Thyroid gland (tissue), 4 donors: ENCODE data around the gene EPHA2. TPM values are rescaled to one million over a fixed set of nuclear protein-coding genes. Genes with fewer than 3 reads are reported as not detected.

Experiments
- DNase-seq, 2 donors: peaks; one replicate each; pipeline ENCODE4 v3.0.0-alpha.2; 2019
- H3K27ac ChIP-seq, 3 donors: fragments of 200-600 bp; sonication (generic); 1 replicate in 2 of 3; 2 replicates in 1 of 3; pipeline ENCODE4 v1.5.1; 2016 to 2019; ENCODE audit warnings: mild to moderate bottlenecking in 1 of 3, moderate library complexity in 1 of 3
- H3K27me3 ChIP-seq: fragments of 200-600 bp; sonication (generic); one replicate; pipeline ENCODE4 v1.5.1; 2019
- H3K36me3 ChIP-seq, 2 donors: fragments of 200-600 bp; sonication (generic); one replicate each; pipeline ENCODE4 v1.5.1; 2016 to 2019
- H3K4me1 ChIP-seq, 2 donors: fragments of 200-600 bp; sonication (generic); one replicate each; pipeline ENCODE4 v1.5.1; 2017 to 2019
- H3K4me3 ChIP-seq, 3 donors: fragments of 200-600 bp; sonication (generic); replicated peaks in 1 of 3; 1 replicate in 2 of 3; 2 replicates in 1 of 3; pipeline ENCODE4 v1.5.1; 2016; ENCODE audit warnings: mild to moderate bottlenecking in 1 of 3
- H3K9me3 ChIP-seq: fragments of 200-600 bp; sonication (generic); one replicate; pipeline ENCODE4 v1.5.1; 2017
- CTCF ChIP-seq, 6 experiments: fragments of 200-600 bp in 3 of 6; fragments of 450-650 bp in 3 of 6; sonication (generic) in 3 of 6; IDR thresholded peaks; one replicate each; pipeline ENCODE4 v1.5.1; 2016 to 2019; ENCODE audit warnings: antibody characterized with exemption in 6 of 6, mild to moderate bottlenecking in 2 of 6, inconsistent platforms in 1 of 6, moderate library complexity in 1 of 6
- POLR2A ChIP-seq, 2 donors: fragments of 450-650 bp; IDR thresholded peaks; one replicate each; pipeline ENCODE4 v1.6.1; 2017; ENCODE audit warnings: antibody characterized with exemption in 2 of 2, mild to moderate bottlenecking in 2 of 2, moderate library complexity in 1 of 2
- WGBS, 2 donors: methylation state at CpG; one replicate each; pipeline ENCODE4 v1.1.5; 2017; 5-methylcytosine and 5-hydroxymethylcytosine counted together
- intact Hi-C: fragments of 100-400 bp; cut with DNase I; formaldehyde crosslinking; loops from one replicate; pipeline ENCODE4 v1.15.1; 2023
- total RNA-seq, 4 donors: library from RNA; depleted of rRNA; stranded (reverse); fragments of >200 nt; gene quantifications; one replicate each; pipeline ENCODE4 v1.2.3, GENCODE V29; 2016

EPHA2 gene
- total RNA-seq, 4 donors from 2014 or later = 22.3 to 53.2 (median 29.3) TPM

DNA sequence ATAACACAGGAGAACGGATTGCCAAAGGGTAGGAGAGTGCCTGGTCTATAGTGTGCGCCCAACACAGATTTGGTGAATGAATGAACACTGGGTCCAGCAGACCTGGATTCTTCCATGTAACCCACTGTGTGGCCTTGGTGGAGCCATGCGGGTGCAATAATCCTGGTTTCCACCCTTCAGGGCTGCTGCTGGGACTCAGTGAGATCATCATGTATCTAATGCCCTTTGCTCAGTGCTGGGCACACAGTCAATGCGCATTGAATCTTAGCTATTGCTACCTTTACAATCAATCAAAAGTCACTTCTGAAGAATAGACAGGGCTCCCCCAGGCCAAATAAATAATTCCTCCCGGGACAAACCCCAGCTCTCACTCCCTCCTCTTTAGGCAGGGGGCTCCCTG is 5.8 kb upstream of the EPHA2 start:
- Histone ChIP-seq H3K27me3 (no peaks in the 10 kb centered on the region), H3K4me1 (peaks cover 0 to 22% of the 10 kb centered on the region in 2 donors), H3K27ac (no peak overlapping the region), H3K36me3 (no peaks in the 10 kb centered on the region), H3K9me3 (no peaks in the 10 kb centered on the region), H3K4me3 (no peak overlapping the region)
- 96 to 98% methylated on average over 5 of the region's 5 CpGs for WGBS, 2 donors
- intact Hi-C loops = no loop called here
- DNase-seq = no peak
- TF ChIP-seq POLR2A (IDR thresholded peaks at IDR 0.05) (no peak), CTCF (IDR thresholded peaks at IDR 0.05) (no peak)

- no peak for DNase-seq
- peaks cover 9 to 16% of the 10 kb centered on the region in 2 donors for H3K4me1 ChIP-seq
- H3K9me3 ChIP-seq = no peaks in the 10 kb centered on the region
- no peak overlapping the region for H3K4me3 ChIP-seq
- intact Hi-C loops = no loop called here
- WGBS, 2 donors = 86 to 92% methylated on average over 16 of the region's 16 CpGs
- H3K27ac ChIP-seq = no peak overlapping the region
- H3K36me3 ChIP-seq = no peaks in the 10 kb centered on the region
- no peaks in the 10 kb centered on the region for H3K27me3 ChIP-seq
- TF ChIP-seq CTCF (IDR thresholded peaks at IDR 0.05) = no peak
- TF ChIP-seq POLR2A (IDR thresholded peaks at IDR 0.05) = no peak
Observed at GRCh38 chr1:16158993-16159831, 3.3 kb upstream of the EPHA2 start.

- 72 to 92% methylated on average over 5 of the region's 5 CpGs for WGBS, 2 donors
- peaks cover 21 to 25% of the 10 kb centered on the region in 2 donors for H3K4me1 ChIP-seq
- no peak for DNase-seq
- H3K4me3 ChIP-seq = no peak overlapping the region
- H3K36me3 ChIP-seq = no peaks in the 10 kb centered on the region
- no peaks in the 10 kb centered on the region for H3K9me3 ChIP-seq
- TF ChIP-seq POLR2A (IDR thresholded peaks at IDR 0.05) (no peak), CTCF (IDR thresholded peaks at IDR 0.05) (no peak)
- intact Hi-C loops = no loop called here
- no peaks in the 10 kb centered on the region for H3K27me3 ChIP-seq
- no peak overlapping the region for H3K27ac ChIP-seq
Observed at GRCh38 chr1:16158025-16158424, 2.2 kb upstream of the EPHA2 start.

DNA sequence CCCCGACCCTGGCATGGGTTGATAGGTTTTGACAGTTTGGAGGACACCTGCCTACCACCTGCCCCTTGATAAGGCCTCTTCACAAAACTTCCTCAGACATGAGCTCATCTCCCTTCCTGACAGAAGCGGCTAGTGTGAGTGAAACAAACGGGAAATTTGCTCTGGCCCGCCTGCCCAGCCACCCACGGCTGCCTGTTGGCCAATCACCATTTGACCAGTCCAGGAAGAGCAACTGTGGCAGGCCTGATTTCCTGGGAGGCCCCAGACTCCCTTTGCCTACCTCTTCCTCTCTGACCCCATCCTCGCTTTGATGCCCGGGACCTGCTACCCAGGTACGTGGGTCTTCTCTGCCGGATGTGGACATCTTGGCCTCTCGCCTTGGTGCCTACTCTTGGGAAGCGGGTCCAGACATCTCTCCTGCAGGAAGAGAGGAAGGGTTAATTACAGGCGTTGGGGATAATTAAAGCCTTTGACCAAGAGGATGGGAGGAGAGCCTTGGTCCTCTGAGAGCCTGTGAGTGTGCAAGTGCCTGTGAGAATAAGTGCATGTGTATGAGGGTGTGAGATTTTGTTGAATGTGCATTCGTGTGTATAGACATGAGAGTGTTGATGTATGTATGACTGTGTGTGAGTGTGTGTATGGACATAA is 1.1 kb upstream of the EPHA2 start:
- WGBS, 2 donors = 76% methylated on average over 12 to 13 of the region's 13 CpGs
- H3K4me3 ChIP-seq = no peak overlapping the region

More for the DNA sequence above, 1.1 kb upstream of the EPHA2 start:
- no peak for DNase-seq
- H3K27ac ChIP-seq = peak overlapping the region in 2 of 3 donors; percentile 85 to 90
- intact Hi-C loops = no loop called here
- H3K27me3 ChIP-seq = no peaks in the 10 kb centered on the region
- no peaks in the 10 kb centered on the region for H3K36me3 ChIP-seq
- H3K9me3 ChIP-seq = no peaks in the 10 kb centered on the region
- no peak for TF ChIP-seq CTCF (IDR thresholded peaks at IDR 0.05)
- no peak for TF ChIP-seq POLR2A (IDR thresholded peaks at IDR 0.05)
- peaks cover 31 to 36% of the 10 kb centered on the region in 2 donors for H3K4me1 ChIP-seq
